Amniotic stem cell (primary cell): ENCODE data around the gene SF3B3.

Experiments used
- DNase-seq: peaks from one replicate; lab custom pipeline; 2025; lab: John Stamatoyannopoulos, UW

SF3B3 gene

GRCh38 chr16:70523743-70524398 is at the start of gene SF3B3:
SF3B3 (plus strand) TSS chr16:70523816; CDS start chr16:70526657, 2,841 bp downstream.
- DNase-seq, result no peak

GRCh38 chr16:70474320-70475053 is 49.1 kb upstream of the SF3B3 start:
- no peak for DNase-seq

- DNase-seq, result no peak
These were observed 48.4 kb upstream of the SF3B3 start for GRCh38 chr16:70475054-70475871.

- no peak for DNase-seq
These were observed 47.2 kb upstream of the SF3B3 start for GRCh38 chr16:70476272-70477020.

GRCh38 chr16:70478169-70478568 is 45.4 kb upstream of the SF3B3 start:
- no peak for DNase-seq

- DNase-seq, result no peak
These were observed 44.7 kb upstream of the SF3B3 start for GRCh38 chr16:70478912-70479341.

GRCh38 chr16:70480127-70481105 is 43.2 kb upstream of the SF3B3 start:
- no peak for DNase-seq

- no peak for DNase-seq
These were observed 41.6 kb upstream of the SF3B3 start for GRCh38 chr16:70481929-70482536.

GRCh38 chr16:70482624-70483023 is 41.0 kb upstream of the SF3B3 start:
- no peak for DNase-seq

- DNase-seq, result no peak
These were observed 40.2 kb upstream of the SF3B3 start for GRCh38 chr16:70483426-70483825.

- no peak for DNase-seq
These were observed 38.7 kb upstream of the SF3B3 start for GRCh38 chr16:70484867-70485266.

- no peak for DNase-seq
These were observed 33.4 kb upstream of the SF3B3 start for GRCh38 chr16:70490261-70490660.

GRCh38 chr16:70493802-70494201 is 29.8 kb upstream of the SF3B3 start:
- no peak for DNase-seq

GRCh38 chr16:70494202-70494770 is 29.3 kb upstream of the SF3B3 start:
- DNase-seq, result no peak

GRCh38 chr16:70494777-70495176 is 28.8 kb upstream of the SF3B3 start:
- no peak for DNase-seq

GRCh38 chr16:70495425-70496182 is 28.0 kb upstream of the SF3B3 start:
- DNase-seq, result no peak

- no peak for DNase-seq
These were observed 27.1 kb upstream of the SF3B3 start for GRCh38 chr16:70496513-70496912.

- DNase-seq, result no peak
These were observed 14.9 kb upstream of the SF3B3 start for GRCh38 chr16:70508752-70509151.

- DNase-seq, result no peak
These were observed 13.4 kb upstream of the SF3B3 start for GRCh38 chr16:70510216-70510615.
